Hepatocyte (in vitro differentiated cells): ENCODE data around the gene CITED4. TPM values are rescaled to one million over a fixed set of nuclear protein-coding genes. Genes with fewer than 3 reads are reported as not detected.

Experiments used
- DNase-seq: peaks from one replicate; pipeline ENCODE4 v3.0.0-alpha.2; 2016; ENCODE audit warnings: low spot score
- H2AFZ ChIP-seq: fragments of 200-600 bp; sonication (generic); 2 replicates; pipeline ENCODE4 v1.6.0; 2016; ENCODE audit warnings: antibody characterized with exemption, mild to moderate bottlenecking
- H3K27ac ChIP-seq: fragments of 200-600 bp; sonication (generic); 2 replicates; pipeline ENCODE4 v1.5.1; 2016; ENCODE audit warnings: mild to moderate bottlenecking
- H3K27me3 ChIP-seq: fragments of 200-600 bp; sonication (generic); 2 replicates; pipeline ENCODE4 v1.6.1; 2016
- H3K36me3 ChIP-seq: fragments of 200-600 bp; sonication (generic); replicated peaks from 2 replicates; pipeline ENCODE4 v1.5.1; 2016; ENCODE audit warnings: low read depth; ENCODE audit not compliant: insufficient read depth
- H3K4me1 ChIP-seq: fragments of 200-600 bp; sonication (generic); 2 replicates; pipeline ENCODE4 v1.5.1; 2016; ENCODE audit warnings: mild to moderate bottlenecking, moderate library complexity; ENCODE audit not compliant: insufficient read depth
- H3K4me2 ChIP-seq: fragments of 200-600 bp; sonication (generic); 2 replicates; pipeline ENCODE4 v1.6.0; 2016
- H3K4me3 ChIP-seq: fragments of 200-600 bp; sonication (generic); 2 replicates; pipeline ENCODE4 v1.5.1; 2016; ENCODE audit warnings: mild to moderate bottlenecking
- H3K79me2 ChIP-seq: fragments of 200-600 bp; sonication (generic); 2 replicates; pipeline ENCODE4 v1.6.0; 2017; ENCODE audit warnings: mild to moderate bottlenecking
- H3K9me2 ChIP-seq: fragments of 200-600 bp; sonication (generic); replicated peaks from 2 replicates; pipeline ENCODE4 v1.6.0; 2017; ENCODE audit warnings: mild to moderate bottlenecking; ENCODE audit not compliant: insufficient read depth
- H3K9me3 ChIP-seq: fragments of 200-600 bp; sonication (generic); 2 replicates; pipeline ENCODE4 v1.5.1; 2016; ENCODE audit warnings: low read depth, mild to moderate bottlenecking
- H4K20me1 ChIP-seq: fragments of 200-600 bp; sonication (generic); 2 replicates; pipeline ENCODE4 v1.6.0; 2016; ENCODE audit warnings: mild to moderate bottlenecking; ENCODE audit not compliant: insufficient read depth, poor library complexity, severe bottlenecking
- CTCF ChIP-seq: fragments of 200-600 bp; sonication (generic); IDR thresholded peaks from 2 replicates; pipeline ENCODE4 v1.5.1; 2016; ENCODE audit warnings: antibody characterized with exemption, mild to moderate bottlenecking; ENCODE audit not compliant: poor library complexity
- EZH2 ChIP-seq: fragments of 200-600 bp; sonication (generic); IDR thresholded peaks from 2 replicates; pipeline ENCODE4 v1.6.1; 2016; ENCODE audit warnings: antibody characterized with exemption, mild to moderate bottlenecking, borderline replicate concordance
- EZH2phosphoT487 ChIP-seq: fragments of 200-600 bp; sonication (generic); IDR thresholded peaks from one replicate; pipeline ENCODE4 v1.6.1; 2018; ENCODE audit warnings: antibody characterized with exemption, mild to moderate bottlenecking, low read depth, moderate library complexity; ENCODE audit not compliant: unreplicated experiment, severe bottlenecking
- WGBS: methylation state at CpG from one replicate; pipeline ENCODE4 v1.1.6; 2016; ENCODE audit warnings: low lambda C conversion rate; ENCODE audit errors: missing lambda C conversion rate; 5-methylcytosine and 5-hydroxymethylcytosine counted together
- polyA plus RNA-seq: library from polyadenylated mRNA; unstranded; fragments of >200 nt; fragmentation: Nextera tagmentation; extraction: Ambion mirVana; gene quantifications from 2 replicates; pipeline ENCODE4 v1.2.1, GENCODE V29; 2016
- total RNA-seq: library from RNA; depleted of rRNA; stranded (reverse); fragments of >200 nt; gene quantifications from 2 replicates; pipeline ENCODE4 v1.2.3, GENCODE V29; 2014

Gene CITED4
- total RNA-seq (3.9 and 6.8 TPM in 2 replicates), polyA plus RNA-seq (29.0 and 30.0 TPM in 2 replicates)

DNA sequence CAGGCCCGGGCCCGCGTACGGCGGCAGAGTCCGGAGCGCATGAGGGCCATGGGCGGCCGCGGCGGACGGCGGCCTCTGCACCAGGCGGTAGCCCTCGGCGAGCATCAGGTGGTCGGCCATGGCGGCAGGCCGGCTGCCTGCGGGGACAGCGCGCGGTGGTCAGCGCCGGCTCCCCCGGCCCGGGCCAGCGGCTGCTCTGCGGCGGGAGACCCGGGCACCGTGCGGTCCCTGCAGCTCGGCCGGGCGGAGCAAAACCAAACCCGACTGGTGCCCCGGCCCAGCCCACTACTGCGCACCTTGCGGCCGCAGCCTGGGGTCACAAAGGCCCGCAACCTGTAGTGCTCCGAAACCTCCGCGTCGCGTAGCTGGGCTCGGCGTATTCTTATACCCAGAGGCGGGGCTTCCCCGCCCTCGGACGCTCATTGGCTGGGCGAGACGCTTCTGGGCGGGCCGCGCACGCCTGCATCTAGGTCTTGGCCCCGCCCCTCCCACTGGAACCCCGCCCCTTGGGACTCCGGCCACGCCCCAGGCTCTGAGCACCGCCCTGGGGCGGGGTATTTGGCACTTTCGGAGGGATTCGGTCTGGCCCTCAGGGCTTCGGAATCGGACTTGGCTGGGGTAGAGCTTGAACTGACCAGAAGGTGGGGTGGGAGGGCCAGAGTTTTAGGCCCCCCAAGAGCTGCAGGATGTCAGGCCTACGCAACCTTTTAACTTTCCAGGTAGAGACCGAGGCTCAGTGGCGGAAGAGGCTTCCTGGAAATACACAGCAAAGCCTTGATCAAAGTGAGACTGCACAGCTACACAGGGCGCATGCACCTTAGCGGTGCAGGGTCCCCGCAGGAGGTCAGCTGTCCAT lies at the start of gene CITED4:
CITED4 (minus strand) TSS at position 356 of the 856 bp plus-strand sequence; CDS start at position 120, 236 bp downstream.
- Histone ChIP-seq H3K9me3 (no peaks in the 10 kb centered on the region), H3K9me2 (no peaks in the 10 kb centered on the region), H4K20me1 (no peaks in the 10 kb centered on the region), H3K36me3 (no peaks in the 10 kb centered on the region), H2AFZ (peak within 1 kb of the TSS; percentile 76), H3K4me1 (peaks cover 26% of the 10 kb centered on the region), H3K4me2 (peak within 1 kb of the TSS; percentile 95), H3K27ac (no peak within 1 kb of the TSS), H3K27me3 (peaks cover 17% of the 10 kb centered on the region), H3K79me2 (no peaks in the 10 kb centered on the region), H3K4me3 (peak within 1 kb of the TSS; percentile 67)
- WGBS = 7% methylated on average over 66 of the region's 75 CpGs
- TF ChIP-seq CTCF (peak; percentile 23), EZH2 (no peak)
- peak; percentile 97 for DNase-seq

GRCh38 chr1:40911105-40911504 lies 48.9 kb upstream of the CITED4 start:
- Histone ChIP-seq H2AFZ (no peak overlapping the region), H4K20me1 (no peaks in the 10 kb centered on the region), H3K79me2 (no peaks in the 10 kb centered on the region), H3K4me3 (no peak overlapping the region), H3K27ac (no peak overlapping the region), H3K4me1 (no peaks in the 10 kb centered on the region), H3K9me3 (no peaks in the 10 kb centered on the region), H3K9me2 (no peaks in the 10 kb centered on the region), H3K27me3 (no peaks in the 10 kb centered on the region), H3K36me3 (no peaks in the 10 kb centered on the region), H3K4me2 (no peak overlapping the region)
- DNase-seq = no peak
- no peak for TF ChIP-seq CTCF
- no peak for TF ChIP-seq EZH2phosphoT487
- no peak for TF ChIP-seq EZH2
- WGBS = 64% methylated on average over 3 of the region's 3 CpGs

- no peak for DNase-seq
- Histone ChIP-seq H4K20me1 (no peaks in the 10 kb centered on the region), H3K27ac (no peak overlapping the region), H3K79me2 (no peaks in the 10 kb centered on the region), H3K9me2 (no peaks in the 10 kb centered on the region), H3K4me2 (no peak overlapping the region), H3K4me1 (no peaks in the 10 kb centered on the region), H2AFZ (no peak overlapping the region), H3K4me3 (no peak overlapping the region), H3K9me3 (no peaks in the 10 kb centered on the region), H3K27me3 (no peaks in the 10 kb centered on the region), H3K36me3 (no peaks in the 10 kb centered on the region)
- WGBS = 92% methylated on average over 9 of the region's 9 CpGs
- no peak for TF ChIP-seq CTCF
- TF ChIP-seq EZH2phosphoT487 = no peak
- no peak for TF ChIP-seq EZH2
Observed at GRCh38 chr1:40909281-40909680, 47.1 kb upstream of the CITED4 start.
